Measurements from ENCODE around the gene LAMC3.

- TF ChIP-seq ZNF384 (IDR thresholded peaks at IDR 0.05) (no peak), HDGF (IDR thresholded peaks at IDR 0.05; ENCODE audit: borderline replicate concordance) (no peak), ELF4 (IDR thresholded peaks at IDR 0.05) (no peak), NFRKB (IDR thresholded peaks at IDR 0.05) (no peak), BHLHE40 (IDR thresholded peaks at IDR 0.05; ENCODE audit: borderline replicate concordance) (no peak), L3MBTL2 (conservative IDR thresholded peaks at IDR 0.05) (no peak), FOXA1 (IDR thresholded peaks at IDR 0.05) (no peak), SP1 (IDR thresholded peaks at IDR 0.05) (no peak), FOXM1 (IDR thresholded peaks at IDR 0.05; ENCODE audit: borderline replicate concordance) (no peak), LEF1 (IDR thresholded peaks at IDR 0.05; ENCODE audit: borderline replicate concordance) (no peak)
Measured at GRCh38 chr9:131080589-131080988, 71.6 kb downstream of the LAMC3 start.

Measured in HEK293T (cell line).